Ovary (tissue), 9 donors: ENCODE measurements around the gene MYO1B. TPM values are rescaled to one million over a fixed set of nuclear protein-coding genes. Genes with fewer than 3 reads are reported as not detected.

ENCODE experiments used
- DNase-seq, 5 donors: peaks; one replicate each; pipeline ENCODE4 v3.0.0-alpha.2; 2019 to 2020
- H3K27ac ChIP-seq, 2 donors: fragments of 200-600 bp; one replicate each; pipeline versions ENCODE4 v1.5.1 to v1.8.0; 2019 to 2022
- H3K27me3 ChIP-seq: fragments of 200-600 bp; one replicate; pipeline ENCODE4 v1.8.0; 2022
- H3K36me3 ChIP-seq: fragments of 200-600 bp; sonication (generic); one replicate; pipeline ENCODE4 v1.5.1; 2019
- H3K4me1 ChIP-seq: one replicate; pipeline ENCODE4 v1.8.1; 2013; ENCODE audit warnings: mild to moderate bottlenecking, moderate library complexity; ENCODE audit not compliant: insufficient read depth
- H3K4me3 ChIP-seq: fragments of 200-600 bp; sonication (generic); one replicate; pipeline ENCODE4 v1.5.1; 2017
- H3K9me3 ChIP-seq, 2 donors: fragments of 200-600 bp in 1 of 2; sonication (generic) in 1 of 2; one replicate each; pipeline versions ENCODE4 v1.5.1 to v1.8.1; 2013 to 2019; ENCODE audit warnings: mild to moderate bottlenecking in 1 of 2, moderate library complexity in 1 of 2
- EP300 ChIP-seq: sonication (generic); formaldehyde crosslinking; IDR thresholded peaks from one replicate; pipeline ENCODE4 v1.6.1; 2017; ENCODE audit warnings: antibody characterized with exemption
- POLR2A ChIP-seq: fragments of 450-650 bp; IDR thresholded peaks from one replicate; pipeline ENCODE4 v1.6.1; 2017; ENCODE audit warnings: antibody characterized with exemption, mild to moderate bottlenecking, moderate library complexity
- WGBS, 3 donors: extraction: QIAGEN DNeasy Blood & Tissue Kit in 1 of 3; methylation state at CpG; one replicate each; pipeline versions ENCODE4 v1.1.5 to v1.1.7; 2013 to 2017; 5-methylcytosine and 5-hydroxymethylcytosine counted together
- intact Hi-C, 4 donors: fragments of 100-400 bp; cut with DNase I; formaldehyde crosslinking; loops; one replicate each; pipeline versions ENCODE4 v1.11.0 to v1.15.1; 2022 to 2023
- polyA plus RNA-seq, 2 donors: library from polyadenylated mRNA; stranded (reverse); fragments of 200-250 nt in 1 of 2; fragments of 350-450 nt in 1 of 2; fragmentation: Illumina TruSeq in 1 of 2; extraction: RNeasy Lipid Tissue Mini Kit (QIAGEN cat#74804) in 1 of 2; gene quantifications; one replicate each; pipeline ENCODE4 v1.2.3, GENCODE V29; 2013 to 2014
- total RNA-seq, 7 donors: library from RNA; depleted of rRNA in 2 of 7; stranded (reverse); fragments of >200 nt in 2 of 7; fragmentation: NEBNext Ultra II Directional in 3 of 7; extraction: Animal tissue kit (Norgen Biotek cat#: 25700) in 3 of 7; gene quantifications; one replicate each; pipeline versions ENCODE4 v1.1.0 to v1.2.4, GENCODE V29; 2016 to 2023
- TF ChIP-seq, protein P1 (sequence below), 3 donors: fragments of 450-650 bp in 2 of 3; fragments of 200-600 bp in 1 of 3; IDR thresholded peaks; one replicate each; pipeline versions ENCODE4 v1.5.1 to v1.8.0; 2016 to 2022; ENCODE audit warnings: antibody characterized with exemption in 3 of 3, mild to moderate bottlenecking in 1 of 3
- donor health status: DM: no; HTN: no; CAD: no; lungs with moderate emphysema.
- donor health status: DM: no; HTN: no; CAD: no.
- donor health status: Bipolar disorder and iron deficiency.
- donor health status: DM: yes; HTN: yes; CAD: no.
- donor health status: DM: no; HTN: no; CAD: no.
- donor health status: DM: yes; HTN: yes; CAD: no.

The MYO1B gene
- total and polyA plus RNA-seq, 9 donors: 15.8 to 34.7 (median 27.3) TPM

DNA sequence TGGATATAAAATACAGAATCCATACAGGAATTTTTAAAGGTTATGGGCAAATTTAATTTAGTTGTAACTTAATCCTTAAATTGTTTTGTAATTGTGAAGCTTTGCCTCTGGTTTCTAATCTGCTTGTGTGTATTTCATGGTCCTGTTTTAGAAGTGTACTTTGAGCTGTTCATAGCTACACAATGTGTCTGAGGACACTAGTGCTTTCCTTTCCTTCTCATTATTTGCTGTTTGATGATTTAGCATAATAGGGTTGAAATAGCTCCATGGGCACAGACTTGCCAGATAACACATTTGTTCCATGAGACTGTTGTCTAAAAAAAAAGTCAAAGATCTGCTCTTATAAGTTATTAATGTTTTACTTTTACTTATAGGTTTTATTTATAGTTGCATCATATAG, 134.2 kb downstream of the MYO1B start:
- no peaks in the 10 kb centered on the region for H3K36me3 ChIP-seq
- no peak overlapping the region for H3K27ac ChIP-seq
- DNase-seq: no peak
- no peak for TF ChIP-seq EP300
- TF ChIP-seq POLR2A: no peak
- TF ChIP-seq, protein P1, sequence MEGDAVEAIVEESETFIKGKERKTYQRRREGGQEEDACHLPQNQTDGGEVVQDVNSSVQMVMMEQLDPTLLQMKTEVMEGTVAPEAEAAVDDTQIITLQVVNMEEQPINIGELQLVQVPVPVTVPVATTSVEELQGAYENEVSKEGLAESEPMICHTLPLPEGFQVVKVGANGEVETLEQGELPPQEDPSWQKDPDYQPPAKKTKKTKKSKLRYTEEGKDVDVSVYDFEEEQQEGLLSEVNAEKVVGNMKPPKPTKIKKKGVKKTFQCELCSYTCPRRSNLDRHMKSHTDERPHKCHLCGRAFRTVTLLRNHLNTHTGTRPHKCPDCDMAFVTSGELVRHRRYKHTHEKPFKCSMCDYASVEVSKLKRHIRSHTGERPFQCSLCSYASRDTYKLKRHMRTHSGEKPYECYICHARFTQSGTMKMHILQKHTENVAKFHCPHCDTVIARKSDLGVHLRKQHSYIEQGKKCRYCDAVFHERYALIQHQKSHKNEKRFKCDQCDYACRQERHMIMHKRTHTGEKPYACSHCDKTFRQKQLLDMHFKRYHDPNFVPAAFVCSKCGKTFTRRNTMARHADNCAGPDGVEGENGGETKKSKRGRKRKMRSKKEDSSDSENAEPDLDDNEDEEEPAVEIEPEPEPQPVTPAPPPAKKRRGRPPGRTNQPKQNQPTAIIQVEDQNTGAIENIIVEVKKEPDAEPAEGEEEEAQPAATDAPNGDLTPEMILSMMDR (IDR thresholded peaks at IDR 0.05): no peak
- no peaks in the 10 kb centered on the region for H3K27me3 ChIP-seq
- H3K4me1 ChIP-seq: peaks cover 2% of the 10 kb centered on the region
- intact Hi-C loops: no loop called here
- H3K4me3 ChIP-seq: no peak overlapping the region
- no peaks in the 10 kb centered on the region for H3K9me3 ChIP-seq

GRCh38 chr2:191382801-191383200, 137.6 kb downstream of the MYO1B start:
- DNase-seq: no peak
- TF ChIP-seq EP300 (no peak), POLR2A (no peak)
- TF ChIP-seq, protein P1 (IDR thresholded peaks at IDR 0.05): no peak
- Histone ChIP-seq H3K9me3 (no peaks in the 10 kb centered on the region), H3K27ac (no peak overlapping the region), H3K27me3 (no peaks in the 10 kb centered on the region), H3K36me3 (no peaks in the 10 kb centered on the region), H3K4me3 (no peak overlapping the region), H3K4me1 (peaks cover 2% of the 10 kb centered on the region)
- 46 to 71% (median 68%) methylated on average over 1 of the region's 1 CpG for WGBS, 3 donors
- intact Hi-C loops: no loop called here

GRCh38 chr2:191383486-191383885, 138.3 kb downstream of the MYO1B start:
- intact Hi-C loops: no loop called here
- Histone ChIP-seq H3K27ac (no peak overlapping the region), H3K36me3 (no peaks in the 10 kb centered on the region), H3K4me1 (peaks cover 2% of the 10 kb centered on the region), H3K27me3 (no peaks in the 10 kb centered on the region), H3K4me3 (no peak overlapping the region), H3K9me3 (no peaks in the 10 kb centered on the region)
- 10 to 56% (median 16%) methylated on average over 1 of the region's 1 CpG for WGBS, 3 donors
- no peak for DNase-seq
- TF ChIP-seq, protein P1 (IDR thresholded peaks at IDR 0.05): no peak
- no peak for TF ChIP-seq EP300
- no peak for TF ChIP-seq POLR2A

- H3K9me3 ChIP-seq: no peaks in the 10 kb centered on the region
- WGBS, 3 donors: 54 to 64% (median 54%) methylated on average over 2 of the region's 2 CpGs
- intact Hi-C loops: no loop called here
- no peak overlapping the region for H3K27ac ChIP-seq
- no peak overlapping the region for H3K4me3 ChIP-seq
- no peaks in the 10 kb centered on the region for H3K36me3 ChIP-seq
- H3K4me1 ChIP-seq: peaks cover 2% of the 10 kb centered on the region
- H3K27me3 ChIP-seq: no peaks in the 10 kb centered on the region
- no peak for TF ChIP-seq EP300
- no peak for TF ChIP-seq POLR2A
- TF ChIP-seq, protein P1 (IDR thresholded peaks at IDR 0.05): no peak
- DNase-seq: no peak
Observed at GRCh38 chr2:191384829-191385228, 139.6 kb downstream of the MYO1B start.
